ENCODE measurements around the gene ARRB1. TPM values are rescaled to one million over a fixed set of nuclear protein-coding genes. Genes with fewer than 3 reads are reported as not detected.

Gene ARRB1
- total and polyA plus RNA-seq, 2 donors from 2014 or later, result 17.6 to 53.8 TPM

DNA sequence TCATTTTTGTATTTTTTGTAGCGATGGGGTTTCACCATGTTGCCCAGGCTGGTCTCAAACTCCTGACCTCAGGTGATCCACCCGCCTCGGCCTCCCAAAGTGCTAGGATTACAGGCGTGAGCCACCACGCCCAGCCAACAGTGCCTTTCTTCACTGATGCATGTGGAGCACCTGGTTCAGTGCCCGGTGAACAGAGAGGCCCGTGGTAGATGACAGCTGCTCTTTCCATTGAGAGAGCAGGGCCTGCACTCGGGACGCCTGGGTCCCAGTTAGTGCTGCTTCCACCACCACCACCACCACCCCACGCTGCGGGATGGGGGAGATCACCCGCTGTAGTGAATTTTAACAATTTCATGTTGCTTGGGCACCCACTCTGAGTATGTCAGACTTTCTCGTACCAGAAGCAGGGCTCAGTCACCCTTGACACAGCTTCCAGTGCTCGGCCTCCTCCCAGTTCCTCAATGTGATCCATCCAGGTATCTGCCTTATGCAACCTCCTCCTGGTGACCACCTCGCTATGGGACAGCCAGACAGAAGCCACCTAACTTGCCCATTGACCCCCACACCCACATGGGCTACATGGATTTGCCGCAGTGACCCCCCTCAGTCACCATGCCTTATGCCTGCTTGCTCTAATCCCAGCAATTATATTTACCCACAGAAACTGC, 36.6 kb downstream of the ARRB1 start:
- TF ChIP-seq, protein P1, sequence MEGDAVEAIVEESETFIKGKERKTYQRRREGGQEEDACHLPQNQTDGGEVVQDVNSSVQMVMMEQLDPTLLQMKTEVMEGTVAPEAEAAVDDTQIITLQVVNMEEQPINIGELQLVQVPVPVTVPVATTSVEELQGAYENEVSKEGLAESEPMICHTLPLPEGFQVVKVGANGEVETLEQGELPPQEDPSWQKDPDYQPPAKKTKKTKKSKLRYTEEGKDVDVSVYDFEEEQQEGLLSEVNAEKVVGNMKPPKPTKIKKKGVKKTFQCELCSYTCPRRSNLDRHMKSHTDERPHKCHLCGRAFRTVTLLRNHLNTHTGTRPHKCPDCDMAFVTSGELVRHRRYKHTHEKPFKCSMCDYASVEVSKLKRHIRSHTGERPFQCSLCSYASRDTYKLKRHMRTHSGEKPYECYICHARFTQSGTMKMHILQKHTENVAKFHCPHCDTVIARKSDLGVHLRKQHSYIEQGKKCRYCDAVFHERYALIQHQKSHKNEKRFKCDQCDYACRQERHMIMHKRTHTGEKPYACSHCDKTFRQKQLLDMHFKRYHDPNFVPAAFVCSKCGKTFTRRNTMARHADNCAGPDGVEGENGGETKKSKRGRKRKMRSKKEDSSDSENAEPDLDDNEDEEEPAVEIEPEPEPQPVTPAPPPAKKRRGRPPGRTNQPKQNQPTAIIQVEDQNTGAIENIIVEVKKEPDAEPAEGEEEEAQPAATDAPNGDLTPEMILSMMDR (IDR thresholded peaks at IDR 0.05; ENCODE audit: borderline replicate concordance, extremely low read depth, insufficient read depth), result no peak
- Histone ChIP-seq H3K9ac (ENCODE audit: low read length in 3 of 3) (no peak overlapping the region), H3K4me1 (ENCODE audit: control insufficient read depth in 2 of 3, insufficient read depth in 2 of 3, low read depth in 1 of 3, low read length in 3 of 3) (peaks cover 3 to 33% (median 25%) of the 10 kb centered on the region in 3 donors)

GRCh38 chr11:75313513-75314272, 37.8 kb downstream of the ARRB1 start:
- Histone ChIP-seq H3K36me3 (ENCODE audit: control insufficient read depth in 2 of 3, insufficient read depth in 3 of 3, low read length in 3 of 3) (no peaks in the 10 kb centered on the region), H3K4me3 (ENCODE audit: low read length in 3 of 3) (no peak overlapping the region), H3K4me1 (ENCODE audit: control insufficient read depth in 2 of 3, insufficient read depth in 2 of 3, low read depth in 1 of 3, low read length in 3 of 3) (peaks cover 3 to 25% (median 24%) of the 10 kb centered on the region in 3 donors), H3K9ac (ENCODE audit: low read length in 3 of 3) (no peak overlapping the region), H3K27me3 (ENCODE audit: control insufficient read depth, insufficient read depth, low read length) (no peaks in the 10 kb centered on the region), H3K27ac (ENCODE audit: low read depth in 2 of 2, low read length in 2 of 2) (peak overlapping the region; percentile 29 to 96), H3K9me3 (ENCODE audit: control insufficient read depth in 2 of 3, insufficient read depth in 1 of 3, low read length in 3 of 3) (no peaks in the 10 kb centered on the region)
- FAIRE-seq, result no peak
- TF ChIP-seq, protein P1 (IDR thresholded peaks at IDR 0.05; ENCODE audit: borderline replicate concordance, extremely low read depth, insufficient read depth), result no peak
- peak in 3 of 5 donors; percentile 36 to 86 (median 78) for DNase-seq
- intact Hi-C loops (cut with DNase I), result no loop called here

More for the DNA sequence above, 36.6 kb downstream of the ARRB1 start:
- intact Hi-C loops (cut with DNase I), result no loop called here
- FAIRE-seq (no peak), DNase-seq (peak in 1 of 5 donors; percentile 51)
- peak overlapping the region; percentile 9 to 96 for H3K27ac ChIP-seq (ENCODE audit: low read depth in 2 of 2, low read length in 2 of 2)
- no peaks in the 10 kb centered on the region for H3K27me3 ChIP-seq (ENCODE audit: control insufficient read depth, insufficient read depth, low read length)
- no peaks in the 10 kb centered on the region for H3K9me3 ChIP-seq (ENCODE audit: control insufficient read depth in 2 of 3, insufficient read depth in 1 of 3, low read length in 3 of 3)
- H3K4me3 ChIP-seq (ENCODE audit: low read length in 3 of 3), result no peak overlapping the region
- H3K36me3 ChIP-seq (ENCODE audit: control insufficient read depth in 2 of 3, insufficient read depth in 3 of 3, low read length in 3 of 3), result no peaks in the 10 kb centered on the region

DNA sequence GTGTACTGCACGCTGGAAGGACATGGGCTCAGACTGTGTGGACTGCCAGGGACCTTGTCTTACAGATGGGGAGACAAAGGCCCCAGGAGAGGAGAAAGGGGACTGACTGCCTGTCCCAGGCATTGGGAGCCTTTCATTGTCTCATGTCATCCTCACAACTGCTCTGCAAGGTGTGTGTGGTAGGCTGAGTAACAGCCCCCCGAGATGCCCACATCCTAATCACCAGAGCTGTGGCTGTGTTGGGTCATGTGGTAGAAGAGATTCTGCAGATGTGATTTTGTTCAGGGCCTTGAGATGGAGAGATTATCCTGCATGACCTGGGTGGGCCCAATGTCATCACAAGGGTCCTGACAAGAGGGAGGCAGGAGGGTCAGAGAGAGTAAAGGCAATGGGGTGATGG, 39.1 kb downstream of the ARRB1 start:
- H3K9ac ChIP-seq (ENCODE audit: low read length in 3 of 3), result peak overlapping the region in 1 of 3 donors; percentile 27
- FAIRE-seq, result no peak
- H3K4me3 ChIP-seq (ENCODE audit: low read length in 3 of 3), result no peak overlapping the region
- no peaks in the 10 kb centered on the region for H3K27me3 ChIP-seq (ENCODE audit: control insufficient read depth, insufficient read depth, low read length)
- intact Hi-C loops (cut with DNase I), result no loop called here
- no peak for DNase-seq
- no peaks in the 10 kb centered on the region for H3K9me3 ChIP-seq (ENCODE audit: control insufficient read depth in 2 of 3, insufficient read depth in 1 of 3, low read length in 3 of 3)
- no peaks in the 10 kb centered on the region for H3K36me3 ChIP-seq (ENCODE audit: control insufficient read depth in 2 of 3, insufficient read depth in 3 of 3, low read length in 3 of 3)
- TF ChIP-seq, protein P1 (IDR thresholded peaks at IDR 0.05; ENCODE audit: borderline replicate concordance, extremely low read depth, insufficient read depth), result no peak
- H3K4me1 ChIP-seq (ENCODE audit: control insufficient read depth in 2 of 3, insufficient read depth in 2 of 3, low read depth in 1 of 3, low read length in 3 of 3), result peaks cover 3 to 25% (median 22%) of the 10 kb centered on the region in 3 donors
- H3K27ac ChIP-seq (ENCODE audit: low read depth in 2 of 2, low read length in 2 of 2), result peak overlapping the region; percentile 77 to 96
